Chondrocyte (in vitro differentiated cells): ENCODE results near the gene RHOB. TPM values are rescaled to one million over a fixed set of nuclear protein-coding genes. Genes with fewer than 3 reads are reported as not detected.

Experiments used
- DNase-seq: peaks from one replicate; pipeline ENCODE4 v3.0.0; 2021; ENCODE audit warnings: mixed read lengths, low spot score
- H3K27ac Mint-ChIP-seq: one replicate; pipeline ENCODE4 v1.8.0; 2021; ENCODE audit warnings: mild to moderate bottlenecking, moderate library complexity, mixed read lengths; ENCODE audit not compliant: unreplicated experiment
- H3K27me3 Mint-ChIP-seq: 2 replicates; pipeline ENCODE4 v1.8.0; 2021; ENCODE audit warnings: low read depth, mixed read lengths
- H3K36me3 Mint-ChIP-seq: 2 replicates; pipeline ENCODE4 v1.8.0; 2021; ENCODE audit warnings: low read depth, mixed read lengths
- H3K4me1 Mint-ChIP-seq: 2 replicates; pipeline ENCODE4 v1.8.0; 2021; ENCODE audit warnings: low read depth, mild to moderate bottlenecking, mixed read lengths
- H3K4me3 Mint-ChIP-seq: one replicate; pipeline ENCODE4 v1.8.0; 2021; ENCODE audit warnings: mild to moderate bottlenecking, moderate library complexity, mixed read lengths; ENCODE audit not compliant: unreplicated experiment
- H3K9me3 Mint-ChIP-seq: 2 replicates; pipeline ENCODE4 v1.8.0; 2021; ENCODE audit warnings: low read depth, mixed read lengths
- CTCF ChIP-seq: fragments of 200-600 bp; sonication (generic); IDR thresholded peaks from 2 replicates; pipeline ENCODE4 v1.5.0; 2021; ENCODE audit warnings: antibody characterized with exemption, mild to moderate bottlenecking, moderate library complexity
- total RNA-seq: library from RNA; stranded (reverse); gene quantifications from 3 replicates; pipeline ENCODE4 v1.2.1, GENCODE V29; 2021

Gene RHOB
- total RNA-seq, 1 donor from 2014 or later, result 191 TPM

GRCh38 chr2:20401489-20401835, 45.4 kb upstream of the RHOB start:
- Mint-ChIP-seq H3K27ac (no peak overlapping the region), H3K27me3 (peaks cover 2% of the 10 kb centered on the region), H3K36me3 (no peaks in the 10 kb centered on the region), H3K4me3 (no peak overlapping the region), H3K9me3 (no peaks in the 10 kb centered on the region), H3K4me1 (peaks cover 4% of the 10 kb centered on the region)
- no peak for TF ChIP-seq CTCF
- no peak for DNase-seq

- no peak overlapping the region for H3K4me3 Mint-ChIP-seq
- no peaks in the 10 kb centered on the region for H3K27me3 Mint-ChIP-seq
- TF ChIP-seq CTCF, result no peak
- H3K27ac Mint-ChIP-seq, result no peak overlapping the region
- peaks cover 11% of the 10 kb centered on the region for H3K9me3 Mint-ChIP-seq
- peaks cover 4% of the 10 kb centered on the region for H3K4me1 Mint-ChIP-seq
- no peak for DNase-seq
- H3K36me3 Mint-ChIP-seq, result peaks cover 3% of the 10 kb centered on the region
Observed at GRCh38 chr2:20403774-20404312, 43.0 kb upstream of the RHOB start.

- Mint-ChIP-seq H3K4me3 (no peak overlapping the region), H3K27ac (no peak overlapping the region), H3K9me3 (peaks cover 22% of the 10 kb centered on the region), H3K4me1 (no peaks in the 10 kb centered on the region), H3K27me3 (no peaks in the 10 kb centered on the region), H3K36me3 (peaks cover 10% of the 10 kb centered on the region)
- DNase-seq, result no peak
- no peak for TF ChIP-seq CTCF
Observed at GRCh38 chr2:20404950-20405349, 41.9 kb upstream of the RHOB start.

GRCh38 chr2:20409039-20409438, 37.8 kb upstream of the RHOB start:
- Mint-ChIP-seq H3K27ac (no peak overlapping the region), H3K4me1 (no peaks in the 10 kb centered on the region), H3K27me3 (no peaks in the 10 kb centered on the region), H3K36me3 (peaks cover 10% of the 10 kb centered on the region), H3K9me3 (peaks cover 24% of the 10 kb centered on the region), H3K4me3 (no peak overlapping the region)
- TF ChIP-seq CTCF, result no peak
- no peak for DNase-seq

- peaks cover 10% of the 10 kb centered on the region for H3K36me3 Mint-ChIP-seq
- H3K27ac Mint-ChIP-seq, result no peak overlapping the region
- no peak for DNase-seq
- no peaks in the 10 kb centered on the region for H3K27me3 Mint-ChIP-seq
- no peak overlapping the region for H3K4me3 Mint-ChIP-seq
- peaks cover 24% of the 10 kb centered on the region for H3K9me3 Mint-ChIP-seq
- peaks cover 4% of the 10 kb centered on the region for H3K4me1 Mint-ChIP-seq
- no peak for TF ChIP-seq CTCF
Observed at GRCh38 chr2:20410556-20411277, 36.2 kb upstream of the RHOB start.
